ENCODE results near the gene TRPM1.

The TRPM1 gene

GRCh38 chr15:30958219-30958618 is 143.3 kb downstream of the TRPM1 start:
- H3K27ac Mint-ChIP-seq, result no peak overlapping the region
- DNase-seq (no peak), ATAC-seq (replicated peaks) (no peak)
- H3K4me1 Mint-ChIP-seq, result peaks cover 24 to 29% of the 10 kb centered on the region in 2 donors
- H3K27me3 Mint-ChIP-seq, result no peaks in the 10 kb centered on the region
- no peaks in the 10 kb centered on the region for H3K9me3 Mint-ChIP-seq
- no peak overlapping the region for H3K4me3 Mint-ChIP-seq
- peaks cover 41 to 66% of the 10 kb centered on the region in 2 donors for H3K36me3 Mint-ChIP-seq

DNA sequence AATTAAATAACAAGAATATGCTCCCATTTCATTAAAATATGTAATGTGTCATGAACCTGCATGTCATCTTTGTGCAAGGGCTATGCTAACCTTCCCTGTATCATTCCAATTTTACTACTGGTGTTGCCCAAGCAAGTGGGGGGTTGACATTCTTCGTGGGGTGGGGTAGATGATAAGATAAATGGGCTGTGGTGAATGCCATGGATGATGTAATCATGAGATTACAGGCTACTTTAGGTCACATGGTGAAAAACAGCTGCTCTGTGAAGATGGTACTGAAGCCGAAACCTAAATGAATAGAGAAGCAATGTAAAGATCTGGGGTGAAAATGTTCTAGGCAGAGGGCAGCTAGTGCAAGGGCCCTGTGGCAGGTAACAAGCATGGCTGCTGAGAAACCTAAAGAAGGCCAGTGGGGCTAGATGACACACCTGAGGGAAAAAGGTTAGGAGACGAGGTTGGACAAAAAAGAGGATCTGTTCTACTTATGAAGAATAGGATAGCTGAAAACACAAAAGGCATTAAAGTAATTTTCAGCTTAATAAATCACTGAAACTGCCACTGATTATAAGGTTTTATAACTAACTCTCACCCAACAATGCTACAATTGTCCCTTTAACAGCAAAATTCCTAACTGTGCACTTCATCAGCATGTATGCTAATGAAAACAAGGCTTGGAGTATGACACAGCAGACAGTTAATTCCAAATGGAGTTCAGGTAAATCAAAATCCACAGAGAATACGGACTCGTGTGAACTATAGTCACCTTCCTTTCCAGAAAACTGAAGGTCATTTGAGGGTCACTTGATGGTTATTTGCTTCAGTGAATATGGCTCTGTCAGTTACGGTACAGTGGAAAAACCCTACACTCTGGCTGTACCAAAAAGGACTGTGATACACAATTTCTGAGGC is 145.1 kb downstream of the TRPM1 start:
- H3K27ac Mint-ChIP-seq, result peak overlapping the region; percentile 75
- DNase-seq, result no peak
- no peaks in the 10 kb centered on the region for H3K27me3 Mint-ChIP-seq
- H3K4me1 Mint-ChIP-seq, result peaks cover 15 to 16% of the 10 kb centered on the region in 2 donors
- H3K36me3 Mint-ChIP-seq, result peaks cover 50 to 70% of the 10 kb centered on the region in 2 donors
- no peaks in the 10 kb centered on the region for H3K9me3 Mint-ChIP-seq
- no peak for ATAC-seq (replicated peaks)
- no peak overlapping the region for H3K4me3 Mint-ChIP-seq

DNA sequence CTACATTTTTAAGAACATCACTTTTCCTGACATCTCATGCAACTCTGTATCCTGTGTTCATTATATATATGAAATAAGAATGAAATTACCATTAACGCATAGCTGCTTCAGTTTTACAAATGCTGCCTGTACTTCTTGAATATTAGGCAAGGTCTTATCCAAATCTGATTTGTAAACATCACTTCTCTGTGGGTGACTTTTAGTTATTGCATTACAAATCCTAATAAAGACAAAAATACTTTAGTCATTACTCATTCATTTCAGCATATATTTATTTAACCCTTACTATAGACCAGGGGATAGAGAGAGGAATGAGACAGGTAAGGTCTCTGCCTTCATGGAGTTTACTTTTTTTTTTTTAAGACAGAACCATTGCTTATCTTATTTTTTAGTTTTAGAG is 146.9 kb downstream of the TRPM1 start:
- Mint-ChIP-seq H3K27me3 (no peaks in the 10 kb centered on the region), H3K4me3 (no peak overlapping the region), H3K4me1 (peaks cover 13 to 14% of the 10 kb centered on the region in 2 donors), H3K27ac (no peak overlapping the region), H3K9me3 (no peaks in the 10 kb centered on the region), H3K36me3 (peaks cover 44 to 65% of the 10 kb centered on the region in 2 donors)
- ATAC-seq (replicated peaks) (no peak), DNase-seq (no peak)

DNA sequence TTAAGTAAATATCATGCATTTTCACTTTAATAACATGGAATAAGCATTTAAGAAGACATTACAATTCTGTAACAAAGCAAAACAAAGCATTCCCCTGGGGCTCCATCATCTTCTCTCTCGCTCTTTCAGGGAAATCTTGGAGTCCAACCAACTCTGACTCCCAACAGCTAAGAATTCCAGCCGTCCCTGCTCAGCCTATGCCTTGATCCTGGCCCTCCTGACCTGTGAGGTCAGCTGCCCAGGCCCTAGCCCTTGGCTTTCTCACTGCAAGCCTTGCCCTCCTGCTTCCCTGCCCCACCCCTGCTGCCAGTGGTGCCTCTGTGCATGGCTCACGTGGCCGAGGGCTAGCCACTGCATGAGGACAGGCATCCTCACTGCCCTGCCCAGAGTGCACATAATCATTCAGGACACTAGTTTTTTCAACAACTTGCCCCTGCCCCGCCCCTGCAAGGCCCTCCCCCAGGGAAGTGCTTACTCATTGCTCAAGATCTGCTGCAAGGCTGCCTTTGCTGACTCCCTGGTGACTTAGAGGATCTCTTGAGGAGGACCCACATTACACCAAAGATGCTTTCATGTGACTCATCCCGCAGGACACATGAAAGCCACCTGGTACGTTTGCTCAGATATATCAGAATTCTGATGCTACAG is 147.7 kb downstream of the TRPM1 start:
- Mint-ChIP-seq H3K4me3 (no peak overlapping the region), H3K9me3 (no peaks in the 10 kb centered on the region), H3K36me3 (peaks cover 51 to 69% of the 10 kb centered on the region in 2 donors), H3K4me1 (peaks cover 10 to 14% of the 10 kb centered on the region in 2 donors), H3K27ac (peak overlapping the region; percentile 15), H3K27me3 (no peaks in the 10 kb centered on the region)
- DNase-seq, result no peak
- ATAC-seq (replicated peaks), result peak in 1 of 2 donors; percentile 12

GRCh38 chr15:30953183-30953582 is 148.3 kb downstream of the TRPM1 start:
- H3K27ac Mint-ChIP-seq, result no peak overlapping the region
- peaks cover 55 to 73% of the 10 kb centered on the region in 2 donors for H3K36me3 Mint-ChIP-seq
- no peak overlapping the region for H3K4me3 Mint-ChIP-seq
- no peaks in the 10 kb centered on the region for H3K27me3 Mint-ChIP-seq
- no peak for ATAC-seq (replicated peaks)
- no peak for DNase-seq
- H3K9me3 Mint-ChIP-seq, result no peaks in the 10 kb centered on the region
- peaks cover 10 to 13% of the 10 kb centered on the region in 2 donors for H3K4me1 Mint-ChIP-seq

Data from stimulated activated naive B cell treated with anti-CD40 and anti-IgM and Interleukin-4, amounts not matched to agents 10 μg/mL and 1 μg/mL and 100 μg/mL, for 72 hours (primary cell).